Measurements from ENCODE around the gene CXorf65.

CXorf65 gene

GRCh38 chrX:71106427-71106826 lies at the start of gene CXorf65:
Gene CXorf65 (minus strand): TSS chrX:71106740. CDS start chrX:71106556, 184 bp downstream.
- no peak for DNase-seq

DNA sequence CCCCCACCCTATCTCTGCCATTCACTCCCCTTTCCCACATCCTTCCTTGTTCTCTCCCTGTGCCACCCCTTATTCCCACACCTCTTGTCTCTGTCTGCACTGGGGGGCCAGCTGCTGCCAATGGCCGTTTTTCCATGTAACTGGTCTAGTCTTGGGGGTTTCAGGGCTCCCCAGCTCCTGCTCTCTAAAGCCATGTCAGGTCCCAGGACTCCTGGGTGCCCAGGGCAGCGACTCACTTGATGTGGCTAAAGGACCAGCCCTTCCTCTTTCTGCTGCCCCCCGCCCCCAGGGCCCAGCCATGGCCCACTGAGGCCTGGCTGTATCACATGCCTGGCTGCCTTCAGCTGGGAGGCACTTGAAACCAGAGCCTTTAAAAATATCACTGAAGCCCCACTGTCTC lies 48.1 kb upstream of the CXorf65 start:
- DNase-seq = no peak

DNA sequence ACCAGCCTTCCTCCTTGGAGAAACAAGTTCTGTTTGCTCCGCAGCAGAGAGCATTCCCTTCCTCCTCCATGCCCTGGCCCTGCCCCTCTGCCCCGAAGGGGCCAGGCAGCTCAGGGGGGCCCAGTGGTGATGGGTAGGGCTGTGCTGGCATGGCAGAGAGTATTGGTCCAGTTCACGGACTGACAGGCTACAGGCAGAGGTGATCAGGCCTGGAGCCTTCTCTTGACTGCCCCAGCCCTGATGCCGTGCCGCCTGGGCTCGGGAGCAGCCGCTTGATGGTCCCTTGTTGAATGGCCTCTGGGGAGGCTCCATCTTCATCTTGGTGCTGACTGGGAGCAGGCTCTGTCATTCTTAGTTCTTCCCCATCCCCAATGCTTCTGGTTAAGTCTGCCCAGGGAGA lies 47.7 kb upstream of the CXorf65 start:
- no peak for DNase-seq

- DNase-seq = no peak
Observed at GRCh38 chrX:71151366-71151765, 44.8 kb upstream of the CXorf65 start.

GRCh38 chrX:71148278-71148663 lies 41.7 kb upstream of the CXorf65 start:
- no peak for DNase-seq

- no peak for DNase-seq
Observed at GRCh38 chrX:71147496-71148277, 41.1 kb upstream of the CXorf65 start.

GRCh38 chrX:71144651-71145050 lies 38.1 kb upstream of the CXorf65 start, which contains the start of gene NLGN3:
Gene NLGN3 (plus strand): TSS chrX:71144841. CDS start chrX:71147750, 2,909 bp downstream.
- no peak for DNase-seq

- no peak for DNase-seq
Observed at GRCh38 chrX:71143508-71143907, 37.0 kb upstream of the CXorf65 start.

DNA sequence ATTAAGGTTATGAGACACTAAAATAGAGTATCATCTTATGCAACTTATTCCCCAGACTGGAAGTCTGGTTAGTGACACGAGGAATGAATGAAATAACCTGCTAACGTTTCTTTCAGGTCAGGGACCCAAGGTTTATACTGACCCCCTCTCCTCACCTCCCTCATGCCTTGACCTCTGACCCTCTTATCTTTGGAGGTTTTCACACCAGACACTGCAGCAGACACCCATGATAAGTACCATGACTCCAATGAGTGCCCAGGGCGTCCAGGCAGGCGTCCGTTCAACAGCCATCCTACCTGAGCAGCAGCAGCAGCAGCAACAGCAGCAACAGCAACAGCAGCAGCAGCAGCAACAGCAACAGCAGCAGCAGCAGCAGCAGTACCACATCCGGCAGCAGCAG lies 33.9 kb upstream of the CXorf65 start:
- no peak for DNase-seq

- no peak for DNase-seq
Observed at GRCh38 chrX:71131510-71131909, 25.0 kb upstream of the CXorf65 start.

DNA sequence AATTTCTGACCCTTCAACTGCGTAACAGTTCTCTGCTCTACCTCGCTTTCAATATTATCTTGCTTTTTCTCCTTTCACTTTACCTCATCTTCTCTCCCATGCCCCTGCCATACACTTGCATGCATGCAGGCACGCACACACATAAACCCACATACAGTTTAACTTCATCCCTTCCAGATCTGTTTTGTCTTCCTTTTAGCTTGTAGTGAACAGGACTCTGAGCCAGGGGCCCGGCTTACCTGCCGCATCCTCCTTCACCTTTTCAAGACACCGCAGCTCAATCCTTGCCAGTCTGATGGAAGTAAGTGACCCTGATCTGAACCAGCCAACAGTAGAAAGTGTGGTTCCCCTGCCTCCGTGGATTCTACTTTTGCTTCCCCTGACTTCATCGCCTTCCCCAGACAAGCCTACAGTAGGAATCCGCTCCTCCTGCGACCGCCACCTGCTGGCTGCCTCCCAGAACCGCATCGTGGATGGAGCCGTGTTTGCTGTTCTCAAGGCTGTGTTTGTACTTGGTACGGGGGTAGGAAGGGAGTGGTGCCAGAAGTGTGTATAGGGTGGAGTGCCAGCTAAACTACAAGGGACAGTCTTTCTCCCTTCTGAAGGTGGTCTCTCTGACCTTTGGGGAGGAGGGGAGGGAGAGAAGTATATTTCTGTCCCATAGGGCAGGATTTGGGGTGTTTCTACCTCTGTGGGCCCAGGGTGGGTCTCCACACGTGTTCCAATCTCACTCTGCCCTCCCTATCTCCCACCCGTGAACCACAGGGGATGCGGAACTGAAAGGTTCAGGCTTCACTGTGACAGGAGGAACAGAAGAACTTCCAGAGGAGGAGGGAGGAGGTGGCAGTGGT lies 22.6 kb upstream of the CXorf65 start:
- peak; percentile 57 to 82 (median 68) for DNase-seq

DNA sequence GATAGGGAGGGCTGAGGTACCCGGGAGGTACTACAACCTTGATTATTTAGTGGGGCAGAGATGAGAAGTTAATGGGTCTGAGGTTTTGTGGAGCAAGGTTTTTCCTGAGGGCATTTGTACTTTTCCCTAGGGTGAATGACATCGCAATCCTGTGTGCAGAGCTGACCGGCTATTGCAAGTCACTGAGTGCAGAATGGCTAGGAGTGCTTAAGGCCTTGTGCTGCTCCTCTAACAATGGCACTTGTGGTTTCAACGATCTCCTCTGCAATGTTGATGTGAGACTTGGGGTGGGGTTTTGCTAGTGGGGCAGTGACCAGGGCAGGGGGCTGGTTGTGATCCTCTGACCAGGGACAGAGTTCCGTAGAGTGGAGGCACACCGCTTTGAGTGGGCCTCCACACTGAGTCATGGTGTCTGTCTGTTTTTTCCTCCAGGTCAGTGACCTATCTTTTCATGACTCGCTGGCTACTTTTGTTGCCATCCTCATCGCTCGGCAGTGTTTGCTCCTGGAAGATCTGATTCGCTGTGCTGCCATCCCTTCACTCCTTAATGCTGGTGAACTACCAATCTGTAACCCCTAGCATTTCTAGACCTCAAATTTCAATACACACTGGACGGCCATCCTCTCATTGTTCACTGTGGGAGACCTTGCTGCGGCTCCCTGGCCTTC lies 21.8 kb upstream of the CXorf65 start:
- no peak for DNase-seq

DNA sequence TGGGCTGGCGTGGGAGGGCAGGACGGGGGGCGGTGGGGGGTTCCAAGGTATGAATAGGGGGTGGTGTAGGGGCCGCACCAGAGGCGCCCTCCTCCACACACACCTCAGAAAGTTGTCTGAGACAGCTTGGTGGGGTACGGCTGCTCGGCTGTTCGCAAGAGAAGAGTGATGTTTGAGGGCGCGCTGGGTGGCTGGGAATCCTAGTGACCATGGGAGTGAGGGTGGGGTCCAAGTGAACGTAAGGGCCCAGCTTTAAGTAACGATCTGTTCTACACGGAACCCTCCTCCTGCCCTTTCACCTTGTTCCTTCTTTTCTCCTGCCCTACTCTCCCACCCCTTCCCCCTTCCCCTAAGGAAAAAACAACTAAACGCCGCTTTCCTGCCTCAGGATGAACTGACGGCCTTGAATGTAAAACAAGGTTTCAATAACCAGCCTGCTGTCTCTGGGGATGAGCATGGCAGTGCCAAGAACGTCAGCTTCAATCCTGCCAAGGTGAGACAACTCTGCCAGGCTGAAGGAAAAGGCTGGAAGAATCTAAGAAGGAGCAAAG lies 12.5 kb upstream of the CXorf65 start:
- DNase-seq = no peak

DNA sequence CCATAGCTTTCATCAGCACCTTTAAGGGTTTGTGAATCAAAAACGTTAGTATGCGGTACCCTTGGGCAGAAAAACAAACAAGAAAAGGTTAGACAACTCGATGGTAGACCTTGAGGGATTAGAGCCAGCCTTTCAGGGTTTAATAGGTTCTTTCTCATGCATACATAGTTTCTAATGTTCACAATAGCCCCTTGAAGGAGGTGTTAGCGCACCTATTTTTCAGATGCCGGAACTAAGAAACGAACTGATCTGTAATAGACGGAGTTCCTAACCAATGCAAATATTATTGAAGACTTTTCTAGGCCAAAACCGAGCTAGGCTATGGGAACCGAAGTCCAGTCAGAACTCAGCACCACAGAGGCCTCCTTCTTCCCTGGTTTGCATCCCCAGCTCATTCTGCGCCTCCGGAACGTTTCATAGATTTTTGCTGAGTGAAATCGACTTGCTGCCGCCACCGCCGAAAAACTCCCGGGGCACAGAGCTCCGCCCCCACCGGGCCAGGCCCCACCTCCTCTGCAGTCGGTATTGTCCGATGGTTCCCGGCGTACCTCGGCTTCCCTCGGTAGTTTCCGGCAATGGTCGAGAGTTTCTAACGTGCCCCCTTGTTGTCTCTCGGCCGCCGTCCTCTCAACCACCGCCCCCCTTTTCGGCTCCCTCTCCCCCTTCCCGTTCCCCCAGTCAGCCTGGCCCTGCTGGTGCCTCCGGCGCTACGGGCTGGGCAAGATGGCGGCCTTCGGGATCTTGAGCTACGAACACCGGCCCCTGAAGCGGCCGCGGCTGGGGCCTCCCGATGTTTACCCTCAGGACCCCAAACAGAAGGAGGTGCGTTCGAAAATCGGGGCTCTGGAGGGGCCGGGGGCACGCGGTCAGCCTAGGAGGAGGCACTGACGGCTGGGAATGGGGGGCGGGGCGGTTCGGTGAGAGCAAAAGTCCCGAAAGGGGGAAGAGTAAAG lies 11.8 kb upstream of the CXorf65 start, which contains the start of gene MED12:
Gene MED12, plus strand, starts transcription at position 565 of the 953 bp plus-strand sequence. Its CDS starts 159 bp downstream, at position 724.
- peak; percentile 53 to 80 (median 72) for DNase-seq

DNA sequence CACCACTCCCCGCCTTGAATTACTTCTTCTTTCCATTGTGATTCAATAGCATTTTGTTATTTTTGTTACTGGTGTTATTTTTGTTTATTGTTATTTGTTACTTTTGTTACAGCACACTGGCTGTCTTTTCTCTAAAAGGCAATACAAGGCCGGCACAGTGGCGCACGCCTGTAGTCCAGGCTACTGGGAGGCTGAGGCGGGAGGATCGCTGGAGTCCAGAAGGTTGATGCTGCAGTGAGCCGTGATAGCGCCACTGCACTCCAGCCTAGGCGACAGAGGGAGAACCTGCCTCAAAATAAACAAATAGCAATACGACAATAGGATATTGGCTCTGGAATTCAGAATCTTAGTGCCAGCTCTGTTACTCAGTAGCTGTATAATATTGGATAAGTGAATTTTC lies 10.8 kb upstream of the CXorf65 start:
- DNase-seq = no peak

DNA sequence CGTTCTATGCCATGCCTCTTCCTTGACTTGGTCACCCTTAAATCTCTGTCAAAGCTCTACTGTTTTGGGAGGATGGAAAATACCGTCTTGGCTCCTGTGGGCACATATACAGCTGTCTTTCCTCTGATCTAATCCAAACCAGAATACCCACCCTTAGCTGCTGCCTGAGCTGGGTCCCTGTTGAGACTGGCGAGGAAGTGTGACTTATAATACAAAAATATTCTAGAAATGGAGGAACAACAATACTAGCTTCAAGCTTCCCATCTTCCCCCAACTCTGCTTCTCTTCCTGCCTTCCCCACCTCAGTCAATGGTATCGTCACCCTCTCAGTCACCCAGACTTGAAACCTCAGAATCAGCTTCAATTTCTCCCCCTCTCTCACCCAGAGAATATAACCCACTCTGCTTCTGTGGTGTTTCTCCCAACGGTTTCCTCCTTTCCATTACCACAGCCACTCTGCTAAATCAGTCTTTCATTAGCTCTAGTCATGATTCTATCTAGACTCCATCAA lies 5.4 kb upstream of the CXorf65 start:
- peak in 4 of 6 experiments; percentile 27 to 73 (median 37) for DNase-seq

DNA sequence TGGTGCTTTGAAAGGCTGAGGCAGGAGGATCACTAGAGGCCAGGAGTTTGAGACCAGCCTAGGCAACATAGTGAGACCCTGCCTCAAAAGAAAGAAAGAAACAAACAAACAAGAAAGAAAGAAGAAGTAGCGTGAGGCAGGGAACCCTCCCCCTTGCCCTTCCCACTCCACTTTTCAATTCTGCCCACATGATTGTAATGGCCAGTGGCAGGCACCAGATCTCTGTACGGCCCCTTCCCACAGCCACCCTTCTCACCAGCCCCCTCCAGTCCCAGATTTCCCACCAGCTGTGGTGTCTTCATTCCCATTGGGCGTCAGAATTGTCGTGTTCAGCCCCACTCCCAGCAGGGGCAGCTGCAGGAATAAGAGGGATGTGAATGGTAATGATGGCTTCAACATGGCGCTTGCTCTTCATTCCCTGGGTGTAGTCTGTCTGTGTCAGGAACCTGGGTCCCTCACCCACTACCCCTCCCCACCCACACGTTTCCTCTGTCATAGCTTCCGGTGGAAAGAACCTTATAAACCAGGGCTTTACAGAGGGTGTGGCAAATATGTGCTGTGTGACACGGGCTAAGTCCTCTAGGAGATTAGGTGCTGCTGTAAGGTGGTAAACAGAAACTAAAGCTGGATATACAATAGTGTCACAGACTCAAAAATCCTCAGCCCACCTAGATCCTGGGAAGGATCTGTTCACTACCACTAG lies 4.8 kb upstream of the CXorf65 start, which contains the start of gene IL2RG:
Gene IL2RG, minus strand, starts transcription at position 437 of the 703 bp plus-strand sequence. Its CDS starts 38 bp downstream, at position 399.
- DNase-seq = peak; percentile 48 to 89 (median 84)

DNA sequence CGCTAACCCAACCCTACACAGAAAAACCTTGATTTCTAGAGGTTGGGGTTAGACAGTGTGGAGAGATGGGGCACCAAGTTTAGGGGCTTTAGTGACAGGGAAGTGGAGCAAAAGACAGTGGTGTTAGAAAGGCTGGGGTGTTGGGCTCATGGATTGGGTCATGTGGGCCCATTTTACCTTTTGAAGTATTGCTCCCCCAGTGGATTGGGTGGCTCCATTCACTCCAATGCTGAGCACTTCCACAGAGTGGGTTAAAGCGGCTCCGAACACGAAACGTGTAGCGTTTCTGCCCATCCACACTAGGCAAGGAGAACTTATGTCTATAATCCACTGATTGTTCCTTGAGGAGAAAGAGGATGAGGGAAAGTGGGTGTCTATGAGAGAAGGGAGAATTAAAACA lies 2.5 kb upstream of the CXorf65 start:
- DNase-seq = peak in 2 of 6 experiments; percentile 11 to 29

DNA sequence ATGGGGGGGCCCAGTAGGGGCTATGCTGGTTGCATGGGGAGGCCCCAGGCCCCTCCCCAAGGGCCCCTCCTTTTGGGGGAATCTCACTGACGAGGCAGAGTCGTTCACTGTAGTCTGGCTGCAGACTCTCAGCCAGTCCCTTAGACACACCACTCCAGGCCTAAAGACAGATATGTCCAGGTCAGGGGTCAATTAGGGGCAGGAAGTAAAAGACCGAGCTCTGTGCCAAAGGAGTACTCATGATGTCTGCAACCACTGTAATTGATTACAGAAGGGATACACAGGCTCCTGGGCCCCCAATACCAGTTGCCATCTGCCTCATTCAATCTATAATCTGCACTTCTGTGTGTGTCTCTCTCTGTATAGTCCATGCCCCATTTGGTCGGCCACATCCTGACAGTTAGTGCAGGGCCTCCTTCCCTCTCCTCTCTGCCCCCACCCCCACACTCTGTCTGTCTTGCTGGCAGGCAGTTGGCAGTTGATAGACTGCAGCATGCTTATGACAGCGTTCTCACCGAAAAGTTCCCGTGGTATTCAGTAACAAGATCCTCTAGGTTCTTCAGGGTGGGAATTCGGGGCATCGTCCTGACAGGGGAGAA lies 1.3 kb upstream of the CXorf65 start:
- DNase-seq = peak in 4 of 6 experiments; percentile 22 to 47 (median 35)

GRCh38 chrX:71107245-71107644 lies 705 bp upstream of the CXorf65 start:
- DNase-seq = no peak
